Body of pancreas (tissue), 4 donors: Measurements from ENCODE around the gene KRTAP5-10. TPM values are rescaled to one million over a fixed set of nuclear protein-coding genes. Genes with fewer than 3 reads are reported as not detected.
"Not testable (repeated sequence)": the region's sequence is repeated elsewhere in the genome, so short reads cannot be mapped to it uniquely, and the experiment has no call there.

Experiments used
- ATAC-seq: fragments of 150-250 bp; one replicate; pipeline ENCODE4 v1.9.1; 2016
- DNase-seq, 4 donors: peaks; one replicate each; pipeline ENCODE4 v3.0.0-alpha.2; 2019
- H3K27ac ChIP-seq, 4 donors: fragments of 200-600 bp; sonication (generic); 1 replicate in 3 of 4; 2 replicates in 1 of 4; pipeline versions ENCODE4 v1.5.1 to v1.6.1; 2016 to 2019; ENCODE audit warnings: mild to moderate bottlenecking in 1 of 4, mixed read lengths in 1 of 4, moderate library complexity in 1 of 4
- H3K27me3 ChIP-seq, 2 donors: fragments of 200-600 bp; sonication (generic); one replicate each; pipeline ENCODE4 v1.6.0; 2016; ENCODE audit warnings: mild to moderate bottlenecking in 1 of 2
- H3K36me3 ChIP-seq, 2 donors: fragments of 200-600 bp; sonication (generic); replicated peaks in 1 of 2; 2 replicates each; pipeline ENCODE4 v1.5.1; 2016; ENCODE audit warnings: low read depth in 2 of 2; ENCODE audit not compliant: insufficient read depth in 1 of 2
- H3K4me1 ChIP-seq: fragments of 200-600 bp; sonication (generic); one replicate; pipeline ENCODE4 v1.6.0; 2016
- H3K4me3 ChIP-seq, 2 donors: fragments of 200-600 bp; sonication (generic); 1 replicate in 1 of 2; 2 replicates in 1 of 2; pipeline ENCODE4 v1.5.1; 2016 to 2019
- H3K9me3 ChIP-seq, 3 donors: fragments of 200-600 bp; sonication (generic); 1 replicate in 2 of 3; 2 replicates in 1 of 3; pipeline ENCODE4 v1.5.1; 2016
- CTCF ChIP-seq, 7 experiments: fragments of 450-650 bp in 4 of 7; fragments of 200-600 bp in 3 of 7; sonication (generic) in 3 of 7; IDR thresholded peaks; one replicate each; pipeline ENCODE4 v1.5.1; 2016 to 2019; ENCODE audit warnings: antibody characterized with exemption in 7 of 7
- POLR2A ChIP-seq, 3 donors: fragments of 450-650 bp; IDR thresholded peaks; one replicate each; pipeline ENCODE4 v1.6.1; 2016; ENCODE audit warnings: antibody characterized with exemption in 3 of 3, mild to moderate bottlenecking in 2 of 3
- WGBS, 2 donors: methylation state at CpG; one replicate each; pipeline ENCODE4 v1.1.5; 2017; 5-methylcytosine and 5-hydroxymethylcytosine counted together
- intact Hi-C: fragments of 100-400 bp; cut with DNase I; formaldehyde crosslinking; loops from one replicate; pipeline ENCODE4 v1.15.1; 2023
- total RNA-seq, 2 donors: library from RNA; depleted of rRNA; stranded (reverse); fragments of >200 nt; gene quantifications; one replicate each; pipeline ENCODE4 v1.1.0, GENCODE V29; 2016

Gene KRTAP5-10
- total RNA-seq, 2 donors from 2014 or later = not detected

- Histone ChIP-seq H3K9me3 (no peaks in the 10 kb centered on the region), H3K4me3 (no peak overlapping the region), H3K36me3 (no peaks in the 10 kb centered on the region), H3K27ac (no peak overlapping the region), H3K4me1 (no peaks in the 10 kb centered on the region), H3K27me3 (no peaks in the 10 kb centered on the region)
- DNase-seq (peak in 2 of 4 donors; percentile 31 to 35), ATAC-seq (no peak)
- intact Hi-C loops = no loop called here
- TF ChIP-seq CTCF (IDR thresholded peaks at IDR 0.05) = peak in 4 of 7 experiments; percentile 5 to 40 (median 30)
- no peak for TF ChIP-seq POLR2A (IDR thresholded peaks at IDR 0.05)
- 30 to 39% methylated on average over 8 of the region's 8 CpGs for WGBS, 2 donors
Observed at GRCh38 chr11:71563406-71563805, 2.0 kb upstream of the KRTAP5-10 start.

DNA sequence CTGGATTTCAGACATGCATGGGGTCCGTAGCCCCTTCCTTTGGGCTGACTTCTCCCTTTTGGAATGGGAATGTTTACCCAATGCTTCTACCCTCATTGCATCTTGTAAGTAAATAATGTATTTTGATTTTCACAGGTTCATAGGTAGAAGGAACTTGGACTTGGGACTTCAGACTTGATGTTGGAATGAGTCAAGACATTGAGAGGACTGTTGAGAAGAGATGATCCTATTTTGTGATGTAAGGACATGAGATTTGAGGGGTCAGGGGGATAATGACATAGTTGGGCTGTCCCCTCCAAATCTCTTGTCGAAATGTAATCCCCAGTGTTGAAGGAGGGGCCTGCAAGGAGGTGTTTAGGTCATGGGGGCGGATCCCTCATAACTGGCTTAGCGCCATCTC is 933 bp upstream of the KRTAP5-10 start:
- no peaks in the 10 kb centered on the region for H3K9me3 ChIP-seq
- H3K36me3 ChIP-seq = no peaks in the 10 kb centered on the region
- TF ChIP-seq POLR2A (IDR thresholded peaks at IDR 0.05) = no peak
- no peak for TF ChIP-seq CTCF (IDR thresholded peaks at IDR 0.05)
- no peak overlapping the region for H3K4me3 ChIP-seq
- intact Hi-C loops = no loop called here
- WGBS, 2 donors = 86 to 91% methylated on average over 4 of the region's 4 CpGs
- DNase-seq (no peak), ATAC-seq (no peak)
- no peaks in the 10 kb centered on the region for H3K27me3 ChIP-seq
- H3K27ac ChIP-seq = no peak overlapping the region
- H3K4me1 ChIP-seq = no peaks in the 10 kb centered on the region

DNA sequence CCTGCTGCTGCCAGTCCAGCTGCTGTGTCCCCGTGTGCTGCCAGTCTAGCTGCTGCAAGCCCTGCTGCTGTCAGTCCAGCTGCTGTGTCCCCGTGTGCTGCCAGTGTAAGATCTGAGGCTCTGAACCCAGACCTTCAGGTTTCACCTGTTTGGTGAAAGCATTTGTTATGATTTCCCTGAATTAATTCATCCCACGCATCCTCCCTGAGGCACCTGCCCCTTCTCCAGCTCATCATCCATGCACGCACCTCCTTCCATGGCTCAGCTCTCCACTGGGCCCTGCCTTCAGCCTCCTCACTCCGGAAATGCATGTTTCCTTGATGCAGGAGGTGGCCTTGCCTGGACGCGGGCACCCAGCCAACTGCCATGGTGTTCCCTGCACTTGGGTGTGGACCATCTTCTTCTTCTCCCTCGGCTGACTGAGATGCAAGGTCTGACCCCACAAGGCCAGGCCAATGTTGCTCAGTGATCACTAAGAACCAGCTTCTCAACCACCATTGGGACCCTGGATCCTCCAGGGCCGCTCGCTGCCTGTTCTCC is 788 bp downstream of the KRTAP5-10 start:
- Histone ChIP-seq H3K27me3 (no peaks in the 10 kb centered on the region), H3K9me3 (no peaks in the 10 kb centered on the region), H3K27ac (no peak overlapping the region), H3K4me1 (no peaks in the 10 kb centered on the region), H3K36me3 (no peaks in the 10 kb centered on the region), H3K4me3 (no peak overlapping the region)
- ATAC-seq (no peak), DNase-seq (no peak)
- WGBS, 2 donors = 80 to 82% methylated on average over 9 to 10 of the region's 10 CpGs
- intact Hi-C loops = no loop called here
- TF ChIP-seq POLR2A (IDR thresholded peaks at IDR 0.05) (no peak), CTCF (IDR thresholded peaks at IDR 0.05) (no peak)

GRCh38 chr11:71566626-71567599 is 1.6 kb downstream of the KRTAP5-10 start:
- H3K27ac ChIP-seq, H3K9me3 ChIP-seq, ATAC-seq, DNase-seq, intact Hi-C loops, H3K4me1 ChIP-seq, H3K36me3 ChIP-seq, H3K27me3 ChIP-seq, H3K4me3 ChIP-seq: not testable (repeated sequence)
- WGBS, 2 donors = 61 to 70% methylated on average over 10 to 19 of the region's 21 CpGs

DNA sequence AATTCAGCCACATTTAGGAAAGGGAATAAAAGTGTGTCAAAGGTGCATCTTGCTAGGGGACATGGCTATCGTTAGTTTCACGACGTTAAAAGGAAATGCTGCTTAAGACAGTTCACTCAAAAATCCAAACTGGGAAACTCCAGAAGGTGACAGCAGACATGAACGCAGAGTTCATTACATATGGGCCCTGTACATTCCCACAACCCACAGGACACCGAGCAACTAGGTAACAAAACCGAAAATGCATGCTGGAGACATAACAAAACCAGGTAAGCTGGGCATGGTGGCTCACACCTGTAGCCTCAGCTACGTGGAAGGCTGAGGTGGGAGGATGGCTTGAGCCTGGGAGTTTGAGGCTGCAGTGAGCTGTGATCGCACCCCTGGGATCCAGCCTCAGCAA is 2.3 kb downstream of the KRTAP5-10 start:
- H3K9me3 ChIP-seq, intact Hi-C loops, H3K27ac ChIP-seq, ATAC-seq, DNase-seq, H3K4me1 ChIP-seq, H3K27me3 ChIP-seq, H3K4me3 ChIP-seq, H3K36me3 ChIP-seq: not testable (repeated sequence)
- WGBS, 2 donors = 71 to 76% methylated on average over 7 to 8 of the region's 8 CpGs
